Daoy (cell line): ENCODE measurements around the gene SUCO. TPM values are rescaled to one million over a fixed set of nuclear protein-coding genes. Genes with fewer than 3 reads are reported as not detected.
A peak's percentile ranks its signal among the peaks of the same experiment; 100 is the strongest.
"Not testable (repeated sequence)": the region's sequence is repeated elsewhere in the genome, so short reads cannot be mapped to it uniquely, and the experiment has no call there.

Experiments used
- DNase-seq: peaks from one replicate; pipeline ENCODE4 v3.0.0-alpha.2; 2015; ENCODE audit warnings: low read depth
- total RNA-seq: library from RNA; depleted of rRNA; stranded (reverse); fragments of >200 nt; shearing (Covaris generic); gene quantifications from 2 replicates; pipeline ENCODE4 v1.2.3, GENCODE V29; 2014

Gene SUCO
- total RNA-seq, 1 experiment from 2014 or later, result 27.2 TPM

DNA sequence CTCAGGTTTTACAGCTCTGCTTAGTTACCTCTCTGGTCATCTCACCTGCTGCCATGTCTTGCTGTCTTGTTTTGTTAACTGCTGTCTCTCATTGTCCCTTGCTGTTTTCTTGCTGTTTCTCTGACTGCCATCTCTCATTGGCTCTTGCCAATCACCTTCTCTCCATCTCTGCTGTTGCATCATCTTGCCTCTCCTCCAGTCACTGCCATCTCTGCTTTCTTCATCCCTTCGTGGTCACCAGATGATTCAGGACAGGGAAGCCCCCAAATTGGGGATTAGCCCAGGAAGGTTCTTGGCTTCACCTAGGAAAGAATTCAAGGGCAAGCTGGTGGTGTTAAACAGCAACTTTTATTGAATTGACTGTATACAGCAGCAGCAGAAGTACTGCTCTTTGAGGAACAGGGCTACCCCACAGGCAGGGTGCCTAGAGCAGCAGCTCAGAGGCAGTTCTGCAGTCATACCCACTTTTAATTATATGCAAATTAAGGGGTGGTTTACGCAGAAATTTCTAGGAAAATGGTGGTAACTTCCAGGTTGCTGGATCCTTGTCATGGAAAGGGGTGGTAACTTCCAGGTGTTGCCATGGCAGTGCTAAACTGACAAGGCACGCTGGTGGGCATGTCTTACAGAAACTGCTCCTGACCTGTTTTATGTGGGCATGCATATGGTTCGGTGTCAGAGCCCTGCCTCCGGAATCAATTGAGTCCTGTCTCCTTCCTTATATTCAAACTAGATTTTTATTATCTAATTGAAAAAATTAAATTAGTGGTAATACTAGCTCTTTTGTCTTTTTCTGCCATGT is 33.4 kb downstream of the SUCO start:
- DNase-seq, result no peak

DNA sequence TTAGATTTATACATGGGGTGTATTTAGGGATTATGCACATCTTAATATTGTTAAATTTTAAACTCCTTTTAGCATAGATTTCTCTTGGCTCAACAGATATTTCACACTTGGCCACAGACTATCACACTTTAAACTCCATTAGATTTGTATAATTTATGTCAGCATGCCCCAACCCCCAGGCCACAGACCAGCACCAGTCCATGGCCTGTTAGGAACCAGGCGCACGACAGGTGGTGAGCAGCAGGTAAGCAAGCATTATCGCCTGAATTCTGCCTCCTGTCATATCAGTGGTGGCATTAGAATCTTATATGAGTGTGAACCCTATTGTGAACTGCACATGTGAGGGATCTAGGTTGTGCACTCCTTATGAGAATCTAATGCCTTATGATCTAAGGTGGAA is 34.8 kb downstream of the SUCO start:
- no peak for DNase-seq

DNA sequence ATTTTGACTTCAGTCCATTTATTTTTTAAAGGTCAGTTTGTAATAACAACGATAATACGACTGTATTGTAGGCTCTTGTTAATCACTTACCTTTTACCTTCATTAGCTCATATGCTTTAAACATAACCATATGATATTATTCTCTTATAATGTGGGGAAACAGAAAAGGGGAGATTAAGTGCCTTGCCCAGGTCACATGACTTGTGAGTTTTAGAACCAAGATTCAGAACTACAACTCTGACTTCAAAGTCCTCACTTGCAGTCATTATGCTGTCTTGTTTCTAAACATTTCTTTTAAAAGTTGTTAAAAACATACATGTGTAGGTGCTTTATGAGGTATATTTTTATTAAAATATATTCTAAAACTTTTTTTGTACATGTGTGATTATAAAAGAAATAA is 41.1 kb downstream of the SUCO start:
- no peak for DNase-seq

DNA sequence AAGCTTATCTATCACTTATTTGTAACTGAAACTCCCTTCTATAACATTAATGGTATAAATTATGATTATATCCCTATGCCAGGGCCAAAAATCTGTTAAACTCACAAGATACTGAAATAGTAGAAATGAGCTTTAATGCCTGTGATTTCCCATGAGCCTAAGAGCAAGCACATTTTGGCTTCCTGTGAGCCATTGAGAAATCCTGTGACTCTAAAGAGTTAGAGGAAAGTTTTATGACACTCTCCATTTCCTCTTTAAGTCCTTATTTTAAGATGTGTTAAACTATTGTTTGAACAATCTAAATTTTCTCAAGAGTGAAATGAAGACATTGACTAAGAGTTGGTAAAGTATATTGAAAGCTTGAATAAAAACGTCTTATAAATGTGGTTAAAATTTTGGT is 45.6 kb downstream of the SUCO start:
- no peak for DNase-seq

DNA sequence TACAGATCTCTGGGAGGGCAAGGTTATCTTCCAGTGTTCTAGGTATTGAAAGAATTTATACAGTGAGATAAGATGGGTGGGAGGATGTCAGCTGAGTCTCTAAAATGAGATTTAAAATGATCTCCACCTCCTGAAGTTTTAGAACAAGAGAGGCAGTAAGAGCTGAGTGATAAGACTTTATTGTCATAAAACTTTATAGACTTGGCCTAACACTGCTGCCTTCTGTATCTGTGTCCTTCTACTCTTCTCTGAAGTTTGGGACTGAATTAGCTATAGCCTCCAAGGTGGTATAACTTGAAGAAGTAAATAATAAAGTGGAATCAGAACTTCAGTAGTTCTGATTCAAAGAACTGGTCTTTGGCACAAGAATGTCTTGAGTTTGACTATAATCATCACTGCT is 48.3 kb downstream of the SUCO start:
- DNase-seq, result no peak

DNA sequence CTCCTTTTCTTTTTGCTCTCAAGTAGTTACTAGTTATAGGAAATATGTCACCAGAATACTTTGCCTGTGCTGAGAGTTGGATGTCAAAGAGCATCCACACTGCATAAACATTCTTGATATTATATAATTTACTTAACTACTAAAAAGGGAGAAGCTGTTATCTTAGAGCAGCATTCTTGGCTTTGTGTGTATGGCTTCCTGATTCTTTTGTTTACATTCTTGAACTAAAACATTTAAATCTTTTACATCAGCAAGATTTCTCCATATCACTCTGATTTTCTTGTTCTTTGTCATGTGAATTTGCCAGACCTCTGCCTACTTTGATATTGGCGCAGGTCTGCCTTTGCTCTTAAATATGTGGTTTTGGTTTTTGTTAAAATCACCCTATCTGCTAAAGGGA is 48.8 kb downstream of the SUCO start:
- no peak for DNase-seq

DNA sequence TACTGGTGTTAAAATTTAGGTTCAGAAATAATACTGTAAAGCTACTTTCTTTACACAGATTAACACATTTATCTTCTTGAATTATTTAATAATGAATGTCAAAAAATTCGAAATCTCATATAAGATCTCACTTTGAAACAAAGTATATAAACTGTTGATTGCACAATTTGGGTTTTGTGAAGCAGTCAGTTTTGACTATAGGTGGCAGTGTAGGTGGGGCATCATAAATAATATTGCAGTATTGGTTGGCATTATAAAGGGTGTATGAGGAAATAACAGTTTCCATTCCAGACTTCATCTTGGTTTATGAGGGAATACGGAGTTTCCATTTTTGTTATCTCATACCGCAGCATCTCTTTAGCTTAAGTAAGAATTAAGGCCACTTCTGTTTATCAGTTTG is 49.9 kb downstream of the SUCO start:
- DNase-seq, result no peak

DNA sequence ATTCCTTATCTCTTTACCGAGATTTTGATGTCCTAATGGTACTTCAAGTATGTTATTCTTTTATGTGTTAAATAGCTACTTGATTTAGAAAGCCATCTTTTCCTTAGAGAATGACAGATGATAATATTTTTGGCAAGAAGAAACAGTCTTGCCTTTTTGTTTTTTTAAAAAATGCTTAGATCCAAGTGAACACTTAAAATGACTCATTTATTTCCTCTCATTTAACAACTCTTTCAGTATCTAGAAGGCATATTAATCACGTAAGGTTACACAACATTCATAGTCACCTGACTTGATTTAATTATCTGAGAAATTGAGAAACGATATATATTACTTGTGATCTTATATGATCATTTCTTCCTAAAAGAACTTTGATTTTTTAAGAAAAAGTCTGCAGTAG is 52.4 kb downstream of the SUCO start:
- DNase-seq, result no peak

DNA sequence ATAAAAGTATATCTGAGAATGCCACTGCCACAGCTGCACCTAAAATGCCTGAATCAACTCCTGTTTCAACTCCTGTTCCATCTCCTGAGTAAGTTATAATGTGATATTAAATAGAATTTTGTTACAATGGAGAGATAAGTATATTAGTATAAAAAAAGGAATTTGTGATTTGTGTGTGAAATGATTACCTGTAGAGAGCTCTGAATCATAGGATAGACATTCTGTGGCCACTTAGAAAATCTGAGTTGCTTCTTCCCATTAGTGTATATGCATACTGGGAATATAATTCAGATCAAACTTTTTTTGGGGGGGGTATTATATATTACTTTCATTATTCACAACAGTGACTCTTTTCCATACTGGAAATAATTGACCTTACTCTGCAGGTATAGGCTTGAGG is 52.9 kb downstream of the SUCO start:
- DNase-seq, result no peak

DNA sequence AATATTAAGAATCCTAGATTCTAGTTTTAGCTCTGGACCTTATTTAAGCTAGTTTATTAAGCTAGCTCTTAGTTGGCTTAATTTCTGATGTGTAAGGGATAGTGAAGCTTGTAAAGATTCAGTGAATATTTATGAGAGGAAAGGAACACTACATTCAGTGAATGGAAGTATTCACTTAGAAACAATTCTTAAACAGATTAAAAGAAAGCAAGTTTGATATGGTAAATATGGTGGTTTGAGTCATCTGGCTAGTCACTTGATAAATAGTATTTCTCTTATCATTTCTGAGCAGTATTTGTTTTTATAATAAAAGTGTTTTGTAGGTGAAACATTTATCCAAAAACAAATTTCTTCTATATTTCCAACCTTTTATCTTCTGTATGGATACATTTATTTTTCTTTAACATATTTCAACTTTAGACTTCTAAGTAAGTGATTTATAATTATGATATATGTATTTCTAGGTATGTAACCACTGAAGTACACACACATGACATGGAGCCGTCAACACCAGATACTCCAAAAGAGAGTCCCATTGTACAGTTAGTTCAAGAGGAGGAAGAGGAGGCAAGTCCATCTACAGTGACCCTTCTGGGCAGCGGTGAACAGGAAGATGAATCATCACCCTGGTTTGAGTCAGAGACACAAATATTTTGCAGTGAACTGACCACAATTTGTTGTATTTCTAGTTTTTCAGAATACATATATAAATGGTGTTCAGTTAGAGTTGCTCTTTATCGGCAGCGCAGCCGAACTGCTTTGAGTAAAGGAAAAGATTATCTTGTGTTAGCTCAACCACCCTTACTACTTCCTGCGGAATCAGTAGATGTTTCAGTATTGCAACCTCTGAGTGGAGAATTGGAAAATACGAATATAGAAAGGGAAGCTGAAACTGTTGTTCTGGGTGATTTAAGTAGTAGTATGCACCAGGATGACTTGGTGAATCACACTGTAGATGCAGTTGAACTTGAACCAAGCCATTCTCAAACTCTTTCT is 55.6 kb downstream of the SUCO start:
- DNase-seq, result peak; percentile 78

DNA sequence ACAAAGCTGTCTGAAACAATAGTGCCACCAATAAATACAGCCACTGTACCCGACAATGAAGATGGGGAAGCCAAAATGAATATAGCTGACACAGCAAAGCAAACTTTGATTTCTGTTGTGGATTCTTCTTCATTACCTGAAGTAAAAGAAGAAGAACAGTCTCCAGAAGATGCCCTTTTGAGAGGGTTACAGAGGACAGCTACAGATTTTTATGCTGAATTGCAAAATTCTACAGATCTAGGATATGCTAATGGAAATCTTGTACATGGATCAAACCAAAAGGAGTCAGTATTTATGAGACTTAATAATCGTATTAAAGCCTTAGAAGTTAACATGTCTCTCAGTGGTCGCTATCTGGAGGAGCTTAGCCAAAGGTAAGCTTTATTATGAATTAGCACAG is 56.6 kb downstream of the SUCO start:
- no peak for DNase-seq

DNA sequence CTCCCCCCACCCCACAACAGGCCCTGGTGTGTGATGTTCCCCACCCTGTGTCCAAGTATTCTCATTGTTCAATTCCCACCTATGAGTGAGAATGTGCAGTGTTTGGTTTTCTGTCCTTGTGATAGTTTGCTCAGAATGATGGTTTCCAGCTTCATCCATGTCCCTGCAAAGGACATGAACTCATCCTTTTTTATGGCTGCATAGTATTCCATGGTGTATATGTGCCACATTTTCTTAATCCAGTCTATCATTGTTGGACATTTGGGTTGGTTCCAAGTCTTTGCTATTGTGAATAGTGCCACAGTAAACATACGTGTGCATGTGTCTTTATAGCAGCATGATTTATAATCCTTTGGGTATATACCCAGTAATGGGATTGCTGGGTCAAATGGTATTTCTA is 58.5 kb downstream of the SUCO start:
- DNase-seq, result not testable (repeated sequence)

DNA sequence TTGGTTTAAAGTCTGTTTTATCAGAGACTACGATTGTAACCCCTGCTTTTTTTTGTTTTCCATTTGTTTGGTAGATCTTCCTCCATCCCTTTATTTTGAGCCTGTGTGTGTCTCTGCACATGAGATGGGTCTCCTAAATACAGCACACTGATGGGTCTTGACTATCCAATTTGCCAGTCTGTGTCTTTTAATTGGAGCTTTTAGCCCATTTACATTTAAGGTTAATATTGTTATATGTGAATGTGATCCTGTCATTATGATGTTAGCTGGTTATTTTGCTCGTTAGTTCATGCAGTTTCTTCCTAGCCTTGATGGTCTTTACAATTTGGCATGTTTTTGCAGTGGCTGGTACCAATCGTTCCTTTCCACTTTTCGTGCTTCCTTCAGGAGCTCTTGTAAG is 62.1 kb downstream of the SUCO start:
- not testable (repeated sequence) for DNase-seq

DNA sequence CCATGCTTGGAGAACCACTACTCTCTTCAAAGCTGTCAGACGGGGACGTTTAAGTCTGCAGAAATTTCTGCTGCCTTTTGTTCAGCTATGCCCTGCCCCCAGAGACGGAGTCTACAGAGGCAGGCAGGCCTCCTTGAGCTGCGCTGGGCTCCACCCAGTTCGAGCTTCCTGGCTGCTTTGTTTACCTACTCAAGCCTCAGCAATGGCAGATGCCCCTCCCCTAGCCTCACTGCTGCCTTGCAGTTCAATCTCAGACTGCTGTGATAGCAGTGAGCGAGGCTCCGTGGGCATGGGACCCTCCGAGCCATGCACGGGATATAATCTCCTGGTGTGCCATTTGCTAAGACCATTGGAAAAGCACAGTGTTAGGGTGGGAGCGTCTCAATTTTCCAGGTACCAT is 63.8 kb downstream of the SUCO start:
- not testable (repeated sequence) for DNase-seq

DNA sequence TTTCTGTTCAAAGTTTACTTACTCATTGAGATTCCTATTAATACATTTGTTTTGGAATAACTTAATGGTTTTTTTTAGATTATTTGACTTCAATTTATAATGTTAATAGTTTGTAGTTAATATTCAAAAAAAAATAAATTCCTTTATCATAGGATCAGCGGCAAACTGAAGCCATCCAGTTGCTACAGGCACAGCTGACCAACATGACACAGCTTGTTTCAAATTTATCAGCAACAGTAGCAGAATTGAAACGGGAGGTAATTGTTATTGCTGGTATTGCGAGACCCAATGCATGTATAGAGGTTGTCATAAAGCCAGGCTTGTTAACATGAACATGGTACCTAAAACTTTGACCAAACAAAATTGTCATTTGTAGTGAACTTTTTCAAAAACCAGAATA is 67.0 kb downstream of the SUCO start:
- no peak for DNase-seq

DNA sequence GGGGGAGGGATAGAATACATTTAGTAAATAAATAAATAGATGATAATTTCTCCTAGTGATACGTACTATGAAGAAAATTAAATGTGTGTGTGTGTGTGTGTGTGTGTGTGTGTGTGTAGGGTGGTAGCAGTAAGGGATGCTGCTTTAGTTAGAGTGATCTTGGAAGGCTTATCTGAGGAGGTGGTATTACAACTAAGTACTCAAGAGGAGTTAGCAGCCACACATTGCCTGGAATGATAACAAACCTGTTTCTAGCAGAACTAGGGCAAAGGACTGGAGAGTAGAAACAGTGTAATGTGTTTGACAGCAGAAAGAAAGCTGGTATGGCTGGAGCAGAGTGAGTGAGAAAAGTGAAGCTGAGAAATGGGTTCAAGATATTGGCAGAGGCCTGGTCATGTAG is 67.7 kb downstream of the SUCO start:
- no peak for DNase-seq

DNA sequence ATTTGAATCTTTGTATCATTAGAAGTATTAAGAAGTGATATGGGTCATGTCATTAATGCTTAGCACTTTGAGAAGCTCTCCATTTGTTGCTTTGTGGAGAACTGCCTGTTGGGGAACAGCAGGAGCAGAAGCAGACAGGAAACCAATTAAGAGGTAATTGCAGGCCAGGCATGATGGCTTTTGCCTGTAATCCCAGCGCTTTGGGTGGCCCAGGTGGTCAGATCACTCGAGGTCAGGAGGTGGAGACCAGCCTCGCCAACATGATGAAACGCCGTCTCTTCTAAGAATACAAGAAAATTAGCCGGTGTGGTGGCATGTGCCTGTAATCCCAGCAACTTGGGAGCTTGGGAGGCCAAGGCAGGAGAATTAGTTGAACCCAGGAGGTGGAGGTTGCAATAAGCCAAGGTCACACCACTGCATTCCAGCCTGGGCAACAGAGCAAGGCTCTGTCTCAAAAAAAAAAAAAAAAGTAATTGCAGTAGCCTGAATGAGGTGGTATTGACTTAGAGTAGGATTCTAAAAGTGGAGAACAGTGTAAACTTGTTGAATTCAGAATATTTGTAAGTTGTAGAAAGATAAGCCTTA is 68.2 kb downstream of the SUCO start:
- no peak for DNase-seq

DNA sequence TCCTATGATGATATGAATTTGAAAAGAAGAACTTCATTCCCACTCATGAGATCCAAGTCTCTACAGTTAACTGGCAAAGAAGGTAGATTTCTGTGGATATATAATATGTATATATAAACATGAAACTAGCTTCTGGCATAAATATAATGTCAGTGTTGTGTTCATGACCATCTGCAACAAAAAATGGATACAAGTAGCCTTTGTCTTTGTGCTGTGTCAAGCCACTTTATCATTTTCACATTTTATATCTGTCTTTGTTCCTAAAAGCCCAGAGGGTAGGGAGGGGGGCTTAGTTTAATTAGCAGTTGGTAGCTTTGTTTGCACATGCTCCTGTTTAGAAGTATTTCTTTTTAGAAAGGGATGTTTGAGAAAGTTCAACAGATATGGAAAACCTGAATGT is 69.8 kb downstream of the SUCO start:
- no peak for DNase-seq

DNA sequence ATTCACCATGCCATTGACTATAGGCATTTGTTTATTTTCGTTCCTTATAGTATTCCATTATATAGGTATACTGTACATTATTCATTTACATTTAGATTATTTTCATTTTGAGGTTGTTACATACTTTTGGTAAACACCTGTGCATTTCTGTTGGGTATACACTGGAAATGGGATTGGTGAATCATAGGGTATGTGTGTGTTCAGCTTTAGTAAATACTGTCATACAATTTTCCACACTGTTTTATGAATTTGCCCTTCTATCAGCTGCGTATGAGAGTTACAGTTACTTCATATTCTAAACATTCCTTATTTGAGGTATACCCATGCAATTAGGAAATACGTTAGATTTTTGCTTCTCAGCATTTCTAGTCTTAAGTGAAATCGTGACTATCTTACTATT is 70.9 kb downstream of the SUCO start:
- no peak for DNase-seq

DNA sequence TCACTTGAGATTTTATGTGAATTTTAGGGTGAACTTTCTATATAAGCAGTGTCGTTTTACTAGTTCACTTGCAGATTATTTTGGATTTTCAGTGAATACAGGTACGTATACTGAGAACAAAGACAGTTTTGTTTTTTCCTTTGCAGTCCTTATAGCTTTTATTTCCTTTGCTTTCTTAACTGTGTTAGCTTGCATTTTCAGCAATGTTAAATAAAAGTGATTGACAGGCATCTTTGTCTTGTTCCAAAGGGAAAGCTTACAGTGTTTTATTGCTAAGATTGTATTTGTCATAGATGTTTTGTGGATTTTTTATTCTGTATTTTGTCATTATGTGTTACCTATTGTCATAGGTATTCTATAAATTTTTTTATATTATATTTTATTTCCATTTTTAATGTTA is 72.7 kb downstream of the SUCO start:
- DNase-seq, result no peak

DNA sequence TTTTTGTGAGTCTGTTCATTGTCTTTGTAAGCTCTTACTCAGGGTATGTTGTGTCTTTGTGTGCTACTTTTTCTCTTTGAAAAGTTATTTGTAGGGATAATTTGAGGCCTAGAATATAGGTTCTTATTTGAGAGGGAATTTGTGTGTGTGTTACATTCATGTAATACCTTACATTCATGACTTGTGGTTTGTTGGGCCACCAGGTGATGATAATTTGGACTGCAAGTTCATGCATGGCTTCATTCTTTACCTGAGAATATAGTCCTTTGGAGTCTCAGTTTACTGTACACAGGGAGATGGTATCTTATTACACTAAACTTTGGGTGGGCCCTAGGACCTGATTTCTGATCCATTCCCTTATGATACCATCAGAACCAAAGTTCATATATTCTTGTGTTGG is 74.2 kb downstream of the SUCO start:
- no peak for DNase-seq

DNA sequence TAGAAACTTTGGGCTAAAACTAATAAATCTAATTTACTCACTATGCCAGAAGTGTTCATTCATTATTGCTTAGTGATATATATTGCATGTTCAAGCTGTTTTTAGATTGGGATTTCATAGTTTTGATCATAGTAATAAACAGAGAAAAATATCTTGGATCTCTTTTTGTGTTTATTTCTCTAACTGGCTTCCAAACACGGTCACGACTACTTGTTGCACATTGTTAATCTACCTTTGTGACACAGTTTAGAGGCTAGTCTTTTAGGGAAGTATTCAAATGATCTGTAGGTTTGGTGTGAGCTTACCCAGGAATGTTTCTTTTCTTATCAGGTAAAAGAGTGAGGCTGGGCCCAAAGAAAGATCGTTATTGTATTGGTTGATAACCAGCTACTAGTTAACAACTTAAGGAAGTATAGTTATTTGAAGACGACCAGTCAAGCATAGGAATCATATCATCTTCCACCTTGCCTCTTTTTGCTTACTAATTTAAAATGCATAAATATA is 75.2 kb downstream of the SUCO start:
- no peak for DNase-seq
